DMS153 treated with DMSO at 0.1 percent for 48 hours (cell line): ENCODE results near the gene COL23A1.

Experiments
- DNase-seq: peaks from one replicate; lab custom pipeline; 2025; ENCODE audit not compliant: unreplicated experiment; lab: John Stamatoyannopoulos, UW

Gene COL23A1

GRCh38 chr5:178216779-178217178 is 373.4 kb downstream of the COL23A1 start:
- DNase-seq: no peak

DNA sequence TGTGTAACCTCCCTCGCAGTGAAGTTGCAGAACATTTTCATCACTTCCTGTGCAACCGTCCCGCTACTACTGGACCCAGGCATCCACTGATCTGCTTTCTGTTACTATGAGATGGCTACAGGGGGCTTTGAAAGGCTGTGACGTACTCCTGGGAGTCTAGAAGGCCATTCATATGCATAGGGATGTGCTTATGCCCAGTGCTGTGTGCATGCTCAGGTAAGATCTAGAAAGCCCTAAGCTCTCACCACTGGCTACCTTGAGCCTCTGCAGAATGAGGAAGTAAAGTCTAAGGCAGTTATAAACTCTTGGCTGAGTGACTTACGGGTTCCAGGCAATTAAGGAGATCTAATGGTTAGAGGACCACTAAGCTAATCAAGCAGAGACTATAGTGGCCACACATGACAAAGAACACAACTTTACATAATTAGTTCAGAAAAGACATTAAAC is 374.1 kb downstream of the COL23A1 start:
- DNase-seq: no peak

- no peak for DNase-seq
Measured at GRCh38 chr5:178215280-178216002, 374.8 kb downstream of the COL23A1 start.

DNA sequence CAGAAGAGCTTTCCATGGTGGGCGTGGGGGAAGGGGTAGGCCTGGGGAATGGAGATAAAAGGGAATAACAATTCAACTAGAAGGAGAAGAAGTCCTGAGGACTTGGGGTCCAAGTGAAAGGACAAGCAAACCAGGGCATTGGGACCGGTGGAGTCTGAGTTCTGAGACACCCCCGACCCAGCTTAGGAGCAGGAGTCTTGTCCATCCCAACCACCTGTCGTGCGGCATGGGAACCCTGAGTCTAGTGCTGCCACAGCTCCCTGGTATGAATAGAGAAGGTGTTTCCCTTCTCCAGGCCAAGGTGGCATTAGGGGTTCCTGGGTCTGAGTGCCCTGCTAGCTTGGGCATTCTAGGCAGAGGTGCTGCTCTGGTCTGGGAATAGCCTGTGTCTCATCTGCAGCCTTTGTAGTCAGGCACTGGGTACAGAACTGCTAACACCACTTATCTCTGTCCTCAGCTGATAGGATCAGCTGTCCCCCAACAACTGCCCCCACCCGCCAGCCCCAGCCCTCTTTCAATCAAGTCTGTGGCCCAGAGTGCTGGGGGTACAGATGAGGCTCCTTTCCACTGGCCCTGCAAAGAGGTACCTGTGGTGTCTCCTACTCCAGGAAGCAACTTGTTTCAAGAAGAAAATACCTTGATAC is 375.9 kb downstream of the COL23A1 start:
- no peak for DNase-seq

DNA sequence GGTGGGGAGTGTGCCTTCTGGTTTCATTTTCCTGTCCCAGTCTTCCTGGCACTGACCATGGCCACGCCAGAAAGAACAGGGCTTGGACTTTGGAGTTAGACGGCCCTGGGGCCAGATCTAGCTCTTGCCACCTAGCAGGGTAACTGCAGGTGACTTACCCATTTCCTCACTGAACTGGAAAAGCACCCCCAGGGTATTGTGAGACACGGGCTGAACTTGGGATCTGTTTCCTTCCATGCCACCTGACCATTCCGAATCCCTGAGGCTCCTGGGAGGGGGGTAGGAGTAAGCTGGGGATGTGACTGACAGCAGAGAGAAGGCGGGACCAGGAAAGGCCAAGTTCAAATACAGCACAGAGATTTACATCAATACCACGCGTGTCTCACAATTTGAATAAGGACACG is 376.4 kb downstream of the COL23A1 start:
- DNase-seq: no peak

DNA sequence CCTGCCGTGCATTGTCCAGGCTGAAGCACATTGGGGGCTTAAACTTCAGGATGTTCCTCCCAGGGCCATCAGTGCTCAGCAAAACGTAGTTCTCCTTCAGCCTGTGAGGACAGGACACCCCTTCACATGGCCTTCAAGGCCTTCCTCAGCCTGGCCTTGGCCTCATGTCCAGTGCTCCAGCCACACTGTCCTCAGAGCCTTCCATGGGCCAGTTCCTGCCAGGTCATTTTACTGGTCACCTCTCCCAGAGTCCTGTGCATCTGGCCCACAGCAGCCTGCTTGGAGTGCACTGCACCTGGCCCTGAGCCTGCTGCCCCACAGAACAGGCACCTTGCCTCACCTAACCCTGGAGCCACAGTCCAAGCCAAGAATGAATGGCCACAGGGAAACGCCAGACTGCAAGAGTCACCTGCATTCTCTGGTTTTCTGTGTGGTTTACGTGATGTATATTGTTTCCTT is 377.2 kb downstream of the COL23A1 start:
- DNase-seq: no peak

DNA sequence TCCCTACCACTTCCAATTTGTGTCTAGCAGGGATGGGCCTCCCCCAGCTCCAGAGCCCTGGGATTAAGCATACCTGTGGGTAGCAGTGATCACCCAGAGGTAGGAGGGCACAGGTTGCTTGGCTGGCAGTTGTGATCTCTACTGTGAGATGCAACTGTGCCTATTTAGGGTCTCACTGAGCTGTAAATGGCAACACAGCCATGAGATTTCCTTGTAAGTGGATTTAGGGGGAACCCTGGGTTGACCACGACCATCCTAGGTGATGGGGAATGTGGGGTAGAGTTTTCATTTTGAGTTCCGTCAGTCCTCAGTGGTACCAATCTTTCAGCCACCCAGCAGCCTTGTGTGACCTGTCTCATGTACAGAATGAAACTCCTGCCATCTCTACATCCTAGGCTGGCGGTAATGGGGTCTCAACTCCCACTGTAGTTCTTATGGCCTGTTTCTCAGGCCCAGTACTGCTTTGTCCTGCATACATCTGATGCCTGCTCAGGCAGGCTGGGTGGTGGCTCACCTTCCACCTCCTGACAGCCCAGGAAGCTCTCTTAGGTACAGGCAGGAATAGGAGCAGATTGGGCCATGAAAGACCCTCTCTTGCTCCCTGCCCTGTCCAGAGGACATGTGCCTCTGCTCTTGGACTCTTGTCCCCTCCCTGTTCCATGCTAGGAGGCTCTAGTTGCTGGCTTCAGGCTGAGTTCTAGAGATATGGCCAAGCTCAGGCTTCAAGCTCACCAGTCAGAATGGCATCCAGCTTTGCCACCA is 377.8 kb downstream of the COL23A1 start:
- no peak for DNase-seq

- DNase-seq: no peak
Measured at GRCh38 chr5:178211095-178212048, 378.8 kb downstream of the COL23A1 start.

GRCh38 chr5:178210686-178211085 is 379.5 kb downstream of the COL23A1 start:
- no peak for DNase-seq

DNA sequence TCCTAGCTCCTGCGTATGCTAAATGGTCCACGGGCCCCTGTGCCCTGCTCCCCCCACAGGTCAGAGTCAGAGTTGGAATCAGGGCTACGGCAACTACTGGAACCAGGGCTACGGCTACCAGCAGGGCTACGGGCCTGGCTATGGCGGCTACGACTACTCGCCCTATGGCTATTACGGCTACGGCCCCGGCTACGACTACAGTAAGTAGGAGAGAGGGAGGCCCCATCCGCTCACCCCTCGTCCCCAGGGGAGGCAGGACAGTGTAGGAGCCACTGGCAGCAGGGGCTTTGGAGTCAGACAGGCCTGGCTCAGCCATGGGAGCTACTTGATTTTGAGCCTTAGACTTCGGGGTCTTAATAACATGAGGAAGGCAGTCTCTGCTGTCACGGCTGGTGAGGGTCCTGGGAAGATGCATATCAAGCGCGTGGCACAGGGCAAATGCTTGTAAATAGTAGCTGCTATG is 380.1 kb downstream of the COL23A1 start:
- DNase-seq: no peak

DNA sequence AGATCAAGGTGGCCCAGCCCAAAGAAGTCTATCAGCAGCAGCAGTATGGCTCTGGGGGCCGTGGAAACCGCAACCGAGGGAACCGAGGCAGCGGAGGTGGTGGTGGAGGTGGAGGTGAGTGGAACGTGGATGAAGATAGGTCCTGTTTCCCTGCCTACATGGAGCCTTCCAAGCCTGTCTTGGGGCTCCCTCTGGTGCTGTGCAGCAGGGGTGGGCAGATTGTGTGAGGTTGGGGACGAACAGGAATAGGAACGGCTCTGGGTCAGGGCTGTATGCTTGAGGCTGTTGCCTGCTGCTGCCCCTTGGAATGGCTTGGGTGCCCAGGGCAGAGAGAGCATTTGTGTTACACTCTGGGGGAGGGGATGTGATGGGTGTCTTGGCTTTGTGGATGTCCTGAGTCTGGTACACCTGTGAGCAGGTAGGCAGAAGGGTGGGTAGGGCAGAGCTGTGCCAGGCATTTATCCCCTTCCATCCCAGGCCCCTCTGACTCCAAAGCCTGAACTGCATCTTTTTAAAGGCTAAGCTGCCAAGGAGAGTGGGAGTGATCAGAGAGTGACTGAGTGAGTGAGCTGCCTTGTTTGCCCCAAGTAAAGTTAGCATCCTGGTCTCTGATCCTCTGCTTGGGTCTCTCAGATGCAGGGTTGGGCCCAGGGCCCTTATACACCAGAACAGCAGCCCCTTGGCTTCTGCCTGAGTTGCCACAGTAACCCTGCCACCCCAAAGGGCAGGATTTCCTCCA is 380.7 kb downstream of the COL23A1 start:
- DNase-seq: no peak

- no peak for DNase-seq
Measured at GRCh38 chr5:178208540-178209227, 381.5 kb downstream of the COL23A1 start.

DNA sequence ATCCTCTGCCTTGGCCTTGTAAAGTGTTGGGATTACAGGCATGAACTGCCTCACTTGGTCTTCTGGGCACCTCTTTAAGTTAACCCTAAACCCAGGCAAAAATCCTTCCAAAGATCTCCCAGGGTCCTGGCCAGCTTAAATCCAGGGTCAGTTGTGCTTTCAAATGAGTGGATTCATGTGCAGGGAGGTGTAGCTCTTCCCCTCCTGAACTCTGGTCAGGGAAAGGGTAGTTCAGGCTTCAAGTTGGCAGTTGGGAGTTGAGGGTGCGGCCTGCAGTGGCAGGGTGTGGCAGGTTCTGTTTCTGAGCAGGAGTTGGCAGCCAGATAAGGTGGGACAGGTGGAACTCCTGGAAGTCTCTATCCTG is 382.3 kb downstream of the COL23A1 start:
- DNase-seq: no peak

DNA sequence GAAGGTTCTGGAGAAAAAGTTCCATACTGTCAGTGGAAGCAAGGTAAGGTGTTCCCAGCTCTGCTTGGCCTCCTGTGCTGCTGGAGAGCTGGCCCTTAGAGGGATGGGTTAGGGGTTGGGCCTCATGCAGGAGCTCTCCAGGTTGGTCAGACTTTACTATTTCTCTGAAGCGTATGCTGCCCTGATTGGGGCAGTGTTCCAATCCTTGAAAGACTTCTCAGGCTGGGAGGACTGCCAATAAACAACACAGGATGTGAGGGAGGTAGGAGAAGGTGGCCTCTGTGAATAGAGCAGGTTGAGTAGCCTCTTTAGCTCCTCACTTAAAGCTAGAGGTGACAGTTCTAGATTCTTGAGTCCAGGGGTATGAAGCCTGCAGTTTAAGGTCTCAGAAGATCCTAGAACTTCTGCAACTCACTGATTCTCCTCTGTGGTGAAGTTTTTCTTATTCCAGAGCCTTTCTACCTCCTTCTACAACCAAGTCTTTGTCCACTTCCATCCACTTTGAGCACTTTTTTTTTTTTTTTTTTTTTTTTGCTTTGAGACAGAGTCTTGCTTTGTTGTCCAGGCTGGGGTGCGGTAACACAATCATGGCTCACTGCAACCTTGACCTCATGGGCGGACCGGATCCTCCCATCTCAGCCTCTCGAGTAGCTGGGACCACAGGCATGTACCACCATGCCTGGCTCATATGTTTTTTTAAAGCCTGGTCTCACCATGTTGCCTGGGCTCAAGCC is 382.8 kb downstream of the COL23A1 start:
- no peak for DNase-seq

DNA sequence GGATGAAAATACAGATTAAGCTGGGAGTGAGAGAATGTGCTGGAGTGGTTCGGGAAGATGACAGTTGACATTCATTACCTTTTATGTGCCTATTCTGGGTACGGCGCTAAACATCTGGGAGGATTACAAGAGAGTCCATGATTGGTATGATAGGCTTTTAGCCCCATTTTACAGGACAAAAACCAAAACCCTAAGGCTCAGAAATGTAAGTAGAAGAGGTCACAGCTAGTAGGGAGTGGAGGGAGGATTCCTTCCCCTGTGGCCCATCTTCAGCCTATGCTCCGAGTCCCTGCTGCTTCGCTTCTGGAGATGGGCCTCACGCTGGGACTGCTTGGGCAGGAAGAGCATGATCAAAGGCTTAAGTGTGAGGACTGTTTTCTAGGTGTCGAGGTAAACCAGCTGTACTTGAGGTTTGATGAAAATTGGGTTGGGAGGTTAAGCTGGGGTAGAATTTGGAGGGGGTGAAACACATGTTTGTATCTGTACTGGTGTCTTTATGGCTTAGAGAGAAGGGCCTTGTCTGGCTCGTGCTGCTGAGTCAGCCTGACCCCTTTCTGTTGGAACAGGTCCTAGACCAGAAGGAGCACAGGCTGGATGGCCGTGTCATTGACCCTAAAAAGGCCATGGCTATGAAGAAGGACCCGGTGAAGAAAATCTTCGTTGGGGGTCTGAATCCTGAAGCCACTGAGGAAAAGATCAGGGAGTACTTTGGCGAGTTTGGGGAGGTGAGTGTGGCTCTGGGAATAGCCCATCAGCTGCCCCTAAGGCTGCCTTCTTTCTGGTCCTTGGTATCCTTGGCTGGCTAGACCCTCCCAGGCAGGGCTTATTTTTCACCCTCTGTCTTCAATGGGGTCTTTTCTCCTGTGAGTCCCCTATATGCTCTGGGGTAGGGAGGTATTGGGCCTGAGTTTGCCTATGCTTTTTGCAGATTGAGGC is 383.8 kb downstream of the COL23A1 start:
- no peak for DNase-seq

DNA sequence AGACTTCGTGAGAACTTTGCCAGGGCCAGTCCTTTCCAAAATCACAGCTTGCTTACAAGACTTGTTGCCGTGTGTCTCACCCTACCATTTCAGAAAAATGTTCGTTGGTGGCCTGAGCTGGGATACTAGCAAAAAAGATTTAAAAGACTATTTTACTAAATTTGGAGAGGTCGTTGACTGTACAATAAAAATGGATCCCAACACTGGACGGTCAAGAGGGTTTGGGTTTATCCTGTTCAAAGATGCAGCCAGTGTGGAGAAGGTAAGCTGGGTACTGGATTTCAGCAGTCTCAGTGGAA is 384.5 kb downstream of the COL23A1 start:
- no peak for DNase-seq

- no peak for DNase-seq
Measured at GRCh38 chr5:178204935-178205748, 385.1 kb downstream of the COL23A1 start.
